AML-193 (cell line): ENCODE data around the gene ADTRP.
"Not testable (repeated sequence)": the region's sequence is repeated elsewhere in the genome, so short reads cannot be mapped to it uniquely, and the experiment has no call there.

Source experiments
- DNase-seq, 2 experiments: peaks; one replicate each; lab custom pipeline; 2025; lab: John Stamatoyannopoulos, UW

ADTRP gene

GRCh38 chr6:11692451-11693376 lies 85.9 kb downstream of the ADTRP start:
- DNase-seq: peak; percentile 24 to 42

DNA sequence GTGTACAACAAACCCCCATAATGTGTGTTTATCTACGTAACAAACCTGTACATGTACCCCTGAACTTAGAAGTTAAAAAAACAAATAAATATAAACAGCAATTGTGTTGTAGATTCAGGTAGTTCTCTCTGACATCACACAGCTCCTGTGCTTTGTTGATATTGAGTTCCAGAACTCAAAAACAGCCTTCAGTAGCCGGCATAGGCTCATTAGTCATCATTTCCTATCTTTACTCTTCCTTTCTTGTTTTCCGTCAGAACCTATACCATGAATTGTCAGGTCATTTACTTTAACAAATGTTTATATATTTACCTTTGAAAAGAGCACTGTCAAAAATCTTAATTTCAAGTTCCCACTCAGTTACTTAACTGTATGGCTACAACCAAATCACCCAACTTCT lies 88.8 kb downstream of the ADTRP start:
- no peak for DNase-seq

DNA sequence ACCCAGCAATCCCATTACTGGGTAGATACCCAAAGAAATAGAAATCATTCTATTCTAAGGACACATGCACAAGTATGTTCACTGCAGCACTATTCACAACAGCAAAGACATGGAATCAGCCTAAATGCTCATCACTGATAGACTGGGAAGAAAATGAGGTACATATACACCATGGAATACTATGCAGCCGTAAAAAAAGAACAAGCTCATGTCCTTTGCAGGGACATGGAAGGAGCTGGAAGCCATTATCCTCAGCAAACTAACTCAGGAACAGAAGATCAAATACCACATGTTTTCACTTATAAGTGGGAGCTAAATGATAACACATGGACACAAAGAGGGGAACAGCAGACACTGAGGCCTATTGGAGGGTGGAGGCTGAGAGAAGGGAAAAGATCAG lies 89.2 kb downstream of the ADTRP start:
- not testable (repeated sequence) for DNase-seq

DNA sequence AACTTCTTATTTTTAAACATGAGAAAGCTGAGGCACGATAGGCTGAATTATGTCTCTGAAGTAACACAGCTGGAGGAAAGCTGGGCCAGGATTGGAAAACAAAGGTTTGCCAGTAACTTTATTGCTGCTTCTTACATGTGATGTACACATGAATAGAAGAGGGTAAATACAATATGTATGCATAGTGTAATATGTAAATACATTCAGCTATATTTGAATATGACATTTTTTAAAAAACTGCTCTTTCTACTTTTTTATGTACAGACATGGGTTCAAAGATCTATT lies 90.2 kb downstream of the ADTRP start:
- DNase-seq: no peak

GRCh38 chr6:11685481-11686093 lies 93.0 kb downstream of the ADTRP start:
- no peak for DNase-seq

DNA sequence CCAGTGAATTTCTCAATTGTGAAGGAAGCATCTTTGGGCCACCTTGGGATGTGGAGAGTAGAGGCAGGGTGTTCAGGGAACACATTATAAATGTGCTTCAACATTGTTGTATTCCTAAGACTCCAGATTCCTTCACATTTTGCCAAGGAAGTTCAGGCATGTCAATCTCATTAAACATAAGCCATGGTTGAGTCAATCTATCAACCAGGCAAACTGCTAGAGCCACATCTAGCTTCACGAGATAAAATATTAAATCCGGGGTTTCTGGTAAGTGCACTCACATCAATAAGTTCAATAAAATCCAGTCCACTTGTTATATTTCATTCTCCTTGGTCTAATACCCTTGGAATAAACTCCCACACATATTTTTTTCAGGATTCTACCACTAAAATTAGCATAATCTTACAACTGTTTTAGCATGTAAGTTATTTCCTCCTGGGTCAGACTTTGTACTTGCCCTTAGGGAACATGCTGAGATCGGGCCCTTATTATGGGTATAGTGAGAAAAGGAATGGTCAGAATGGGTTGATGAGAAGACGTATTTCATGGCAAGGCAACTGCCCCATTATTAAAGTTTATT lies 93.6 kb downstream of the ADTRP start:
- DNase-seq: no peak

GRCh38 chr6:11683871-11684270 lies 94.7 kb downstream of the ADTRP start:
- DNase-seq: peak; percentile 27 to 52

DNA sequence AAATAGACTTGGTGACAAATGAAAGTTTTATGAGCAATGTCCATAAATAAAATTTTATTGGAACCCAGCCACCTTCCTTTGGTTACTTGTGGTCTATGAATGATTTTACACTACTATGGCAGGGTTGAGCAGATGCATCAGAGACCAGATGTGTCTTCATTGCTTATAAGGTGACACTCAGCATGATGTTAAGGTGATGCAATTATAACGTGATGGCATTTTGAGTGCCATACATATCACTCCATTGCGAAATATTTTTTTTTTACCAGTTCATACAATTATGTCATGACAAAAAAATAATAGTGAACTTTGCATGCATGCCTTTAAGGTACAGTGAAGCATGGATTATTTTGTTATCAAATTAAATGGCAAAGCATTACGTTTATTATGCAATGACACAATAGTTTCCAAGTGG lies 96.0 kb downstream of the ADTRP start:
- DNase-seq: no peak

- no peak for DNase-seq
Observed at GRCh38 chr6:11681770-11682169, 96.8 kb downstream of the ADTRP start.

- no peak for DNase-seq
Observed at GRCh38 chr6:11681357-11681756, 97.2 kb downstream of the ADTRP start.

DNA sequence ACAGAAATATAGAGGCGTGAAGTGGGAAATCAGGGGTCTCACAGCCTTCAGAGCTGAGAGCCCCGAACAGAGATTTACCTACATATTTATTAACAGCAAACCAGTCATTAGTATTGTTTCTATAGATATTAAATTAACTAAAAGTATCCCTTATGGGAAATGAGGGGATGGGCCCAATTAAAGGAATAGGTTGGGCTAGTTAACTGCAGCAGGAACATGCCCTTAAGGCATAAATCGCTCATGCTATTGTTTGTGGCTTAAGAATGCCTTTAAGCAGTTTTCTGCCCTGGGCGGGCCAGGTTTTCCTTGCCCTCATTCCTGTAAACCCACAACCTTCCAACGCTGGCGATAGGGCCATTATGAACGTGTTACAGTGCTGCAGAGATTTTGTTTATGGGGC lies 98.1 kb downstream of the ADTRP start:
- not testable (repeated sequence) for DNase-seq

GRCh38 chr6:11679099-11679498 lies 99.5 kb downstream of the ADTRP start:
- DNase-seq: no peak

GRCh38 chr6:11675601-11676000 lies 103.0 kb downstream of the ADTRP start:
- peak; percentile 25 to 29 for DNase-seq

- DNase-seq: no peak
Observed at GRCh38 chr6:11672669-11673068, 105.9 kb downstream of the ADTRP start.

DNA sequence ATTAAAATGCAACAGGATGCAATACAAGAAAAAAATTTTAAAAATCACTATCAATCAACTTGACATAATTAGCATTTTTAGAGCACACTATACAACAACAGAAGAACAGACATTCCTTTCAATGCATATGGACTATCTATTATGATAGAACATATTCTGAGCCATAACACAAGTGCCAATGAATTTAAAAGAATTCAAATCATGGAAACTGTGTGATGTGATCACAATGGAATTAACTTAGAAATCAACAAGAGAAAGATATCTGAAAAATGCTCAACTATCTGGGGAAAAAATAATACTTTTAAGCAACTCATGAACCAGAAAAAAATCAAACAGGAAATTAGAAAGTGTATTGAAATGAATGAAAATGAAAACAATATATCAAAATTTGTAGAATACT lies 106.3 kb downstream of the ADTRP start:
- no peak for DNase-seq

DNA sequence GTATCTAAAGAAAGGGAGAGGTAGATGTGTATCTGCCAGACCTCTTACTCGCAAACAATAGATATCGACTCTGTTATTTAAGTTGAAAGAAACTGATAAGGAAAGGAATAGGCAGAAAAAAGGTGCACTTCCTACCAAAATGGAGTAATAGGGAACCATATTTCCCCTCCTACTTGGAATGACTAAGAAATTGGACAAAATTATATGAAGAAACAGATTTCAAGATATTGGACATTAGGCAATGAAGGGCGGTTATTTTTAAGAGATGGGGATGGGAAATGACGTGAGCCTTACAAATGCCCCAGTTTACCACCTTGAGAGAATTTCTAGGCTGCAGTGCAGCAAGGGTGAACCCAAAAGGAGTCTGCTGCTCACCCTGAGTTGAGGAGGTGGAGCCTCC lies 108.9 kb downstream of the ADTRP start:
- DNase-seq: no peak

GRCh38 chr6:11668455-11668854 lies 110.1 kb downstream of the ADTRP start:
- no peak for DNase-seq

DNA sequence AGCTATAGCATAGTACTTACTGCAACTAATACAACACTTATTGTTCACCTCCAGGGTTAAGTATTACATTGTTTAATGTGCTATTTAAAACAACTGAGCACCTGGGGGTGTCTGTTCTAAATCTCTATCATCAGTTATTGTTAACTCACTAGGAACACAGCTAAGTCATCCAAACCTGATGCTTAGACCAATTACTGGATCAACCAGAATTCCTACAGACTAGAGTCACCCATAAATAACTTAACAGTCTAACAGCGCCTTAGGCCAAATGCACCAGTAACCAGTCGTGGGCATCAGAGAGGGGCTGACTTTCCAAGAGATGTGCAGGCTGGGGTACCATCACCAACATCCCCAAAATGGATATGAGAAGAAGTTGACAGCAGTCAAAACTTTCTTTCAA lies 110.7 kb downstream of the ADTRP start:
- no peak for DNase-seq

- DNase-seq: no peak
Observed at GRCh38 chr6:11665604-11666326, 112.8 kb downstream of the ADTRP start.
